ENCODE measurements around the gene GNG12.
"Not testable (repeated sequence)": the region's sequence is repeated elsewhere in the genome, so short reads cannot be mapped to it uniquely, and the experiment has no call there.

Gene GNG12

DNA sequence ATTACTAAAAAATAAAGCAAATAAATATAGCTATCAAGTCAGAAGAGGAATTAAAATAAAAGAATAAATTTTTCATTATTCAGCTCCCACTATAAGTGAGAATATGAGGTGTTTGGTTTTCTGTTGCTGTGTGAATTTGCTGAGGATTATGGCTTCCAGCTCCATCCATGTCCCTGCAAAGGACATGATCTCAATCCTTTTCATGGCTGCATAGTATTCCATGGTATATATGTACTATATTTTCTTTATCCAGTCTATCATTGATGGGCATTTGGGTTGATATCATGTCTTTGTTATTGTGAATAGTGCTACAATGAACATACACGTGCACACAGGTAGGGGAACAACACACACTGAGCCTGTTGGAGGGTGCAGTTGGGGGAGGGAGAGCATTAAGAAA, 176.1 kb downstream of the GNG12 start:
- DNase-seq (ENCODE audit: low read depth in 4 of 4, low spot score in 1 of 4): not testable (repeated sequence)

DNA sequence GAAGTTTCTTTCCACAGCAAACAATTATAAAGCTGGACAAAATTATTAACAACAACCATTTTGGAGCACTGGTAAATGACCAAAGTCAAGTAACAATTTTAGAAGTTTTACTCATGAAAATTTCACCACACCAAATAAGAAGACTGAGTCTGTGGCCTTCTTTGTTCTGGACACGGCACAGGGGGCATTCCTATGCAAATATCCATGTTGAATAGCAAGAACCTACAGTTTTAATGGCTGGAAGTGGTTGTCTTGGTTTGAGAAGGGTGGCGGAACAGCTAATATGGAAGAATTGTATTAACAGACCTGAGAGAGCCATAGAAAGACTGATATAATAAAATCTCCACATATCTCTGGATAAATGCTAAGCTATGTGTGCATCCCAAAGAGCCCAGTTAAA, 177.7 kb downstream of the GNG12 start:
- DNase-seq (ENCODE audit: low read depth in 4 of 4, low spot score in 1 of 4): no peak

DNA sequence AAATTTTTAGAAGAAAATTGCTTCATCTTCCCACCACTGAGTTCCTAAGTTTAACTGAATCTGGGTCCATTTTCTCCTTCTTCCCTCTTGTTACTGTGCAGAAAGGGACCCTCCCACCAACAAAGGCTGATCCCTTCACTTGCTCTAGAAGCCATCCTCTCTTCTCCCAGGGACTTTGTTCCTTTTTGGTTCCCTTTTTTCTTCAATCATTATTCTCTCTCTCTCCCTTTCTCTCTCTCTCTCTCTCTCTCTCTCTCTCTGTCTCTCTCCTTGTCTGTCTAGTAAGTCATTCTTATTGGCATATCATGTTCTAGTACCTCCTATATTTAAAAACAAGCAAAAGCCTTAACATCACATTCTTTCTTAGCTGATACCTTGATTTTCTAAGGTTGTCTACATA, 180.0 kb downstream of the GNG12 start:
- DNase-seq (ENCODE audit: low read depth in 4 of 4, low spot score in 1 of 4): no peak

DNA sequence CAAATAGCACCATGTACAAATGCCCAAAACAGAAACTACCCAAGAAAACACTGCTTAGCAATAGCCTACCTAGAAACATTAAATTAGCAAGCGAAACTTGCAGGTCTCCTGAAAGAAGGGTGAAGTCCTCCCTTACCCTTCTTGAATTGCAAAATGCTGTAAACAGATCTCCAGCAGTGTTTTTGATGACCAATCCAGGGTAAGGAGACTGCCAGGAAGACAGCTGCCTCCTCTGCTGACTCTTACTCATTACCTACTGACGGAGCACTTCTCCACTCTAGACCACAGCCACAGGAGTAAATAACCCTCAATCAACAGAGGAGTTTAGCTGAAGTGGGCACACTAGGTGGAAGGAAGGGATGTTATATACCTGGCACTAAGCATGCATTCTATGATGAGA, 180.5 kb downstream of the GNG12 start:
- DNase-seq (ENCODE audit: low read depth in 4 of 4, low spot score in 1 of 4): no peak
